Endothelial cell (in vitro differentiated cells): ENCODE data around the gene SRGAP2C. TPM values are rescaled to one million over a fixed set of nuclear protein-coding genes. Genes with fewer than 3 reads are reported as not detected.
A peak's percentile ranks its signal among the peaks of the same experiment; 100 is the strongest.
"Not testable (repeated sequence)": the region's sequence is repeated elsewhere in the genome, so short reads cannot be mapped to it uniquely, and the experiment has no call there.

Source experiments
- DNase-seq: peaks from one replicate; pipeline ENCODE4 v3.0.0; 2021; ENCODE audit warnings: low spot score
- H3K27ac Mint-ChIP-seq: one replicate; pipeline ENCODE4 v1.8.0; 2021; ENCODE audit warnings: mixed read lengths, inconsistent platforms; ENCODE audit not compliant: unreplicated experiment
- H3K27me3 Mint-ChIP-seq: one replicate; pipeline ENCODE4 v1.8.0; 2021; ENCODE audit warnings: mild to moderate bottlenecking, moderate library complexity, mixed read lengths, inconsistent platforms; ENCODE audit not compliant: unreplicated experiment
- H3K36me3 Mint-ChIP-seq: one replicate; pipeline ENCODE4 v1.8.0; 2021; ENCODE audit warnings: mild to moderate bottlenecking, low read depth, mixed read lengths, inconsistent platforms; ENCODE audit not compliant: unreplicated experiment
- H3K4me1 Mint-ChIP-seq: one replicate; pipeline ENCODE4 v1.8.0; 2021; ENCODE audit warnings: mild to moderate bottlenecking, mixed read lengths, inconsistent platforms; ENCODE audit not compliant: unreplicated experiment
- H3K4me3 Mint-ChIP-seq: one replicate; pipeline ENCODE4 v1.8.0; 2021; ENCODE audit warnings: mild to moderate bottlenecking, mixed read lengths, inconsistent platforms; ENCODE audit not compliant: unreplicated experiment
- H3K9me3 Mint-ChIP-seq: one replicate; pipeline ENCODE4 v1.8.0; 2021; ENCODE audit warnings: mixed read lengths, inconsistent platforms; ENCODE audit not compliant: unreplicated experiment
- total RNA-seq: library from RNA; stranded (reverse); fragmentation: NEBNext Ultra II Directional; extraction: Animal tissue kit (Norgen Biotek cat#: 25700); gene quantifications from one replicate; pipeline ENCODE4 v1.2.1, GENCODE V29; 2021; ENCODE audit not compliant: unreplicated experiment

Gene SRGAP2C
- total RNA-seq, 1 donor from 2014 or later, result 72.5 TPM

DNA sequence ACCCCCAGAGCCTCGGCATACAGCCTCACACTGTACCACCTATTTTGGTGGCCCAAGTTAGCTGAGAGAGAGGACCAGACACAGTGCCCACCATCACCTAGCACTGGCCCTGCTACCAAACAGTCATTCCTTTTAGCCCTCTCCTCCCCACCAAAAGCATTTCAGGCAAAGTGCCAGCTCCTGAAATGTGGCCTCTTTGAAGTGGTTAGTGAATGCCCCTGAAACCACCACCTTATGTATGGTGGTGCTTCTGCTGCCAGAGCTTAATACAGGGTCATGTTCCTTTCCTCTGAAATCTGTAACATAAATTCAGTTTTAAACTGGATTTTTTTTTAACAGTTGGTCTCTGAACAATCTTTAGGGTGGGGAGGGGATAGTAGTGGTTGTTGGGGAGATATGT, 175.8 kb downstream of the SRGAP2C start:
- not testable (repeated sequence) for H3K4me1 Mint-ChIP-seq, H3K27ac Mint-ChIP-seq, DNase-seq, H3K4me3 Mint-ChIP-seq, H3K27me3 Mint-ChIP-seq, H3K9me3 Mint-ChIP-seq, H3K36me3 Mint-ChIP-seq

DNA sequence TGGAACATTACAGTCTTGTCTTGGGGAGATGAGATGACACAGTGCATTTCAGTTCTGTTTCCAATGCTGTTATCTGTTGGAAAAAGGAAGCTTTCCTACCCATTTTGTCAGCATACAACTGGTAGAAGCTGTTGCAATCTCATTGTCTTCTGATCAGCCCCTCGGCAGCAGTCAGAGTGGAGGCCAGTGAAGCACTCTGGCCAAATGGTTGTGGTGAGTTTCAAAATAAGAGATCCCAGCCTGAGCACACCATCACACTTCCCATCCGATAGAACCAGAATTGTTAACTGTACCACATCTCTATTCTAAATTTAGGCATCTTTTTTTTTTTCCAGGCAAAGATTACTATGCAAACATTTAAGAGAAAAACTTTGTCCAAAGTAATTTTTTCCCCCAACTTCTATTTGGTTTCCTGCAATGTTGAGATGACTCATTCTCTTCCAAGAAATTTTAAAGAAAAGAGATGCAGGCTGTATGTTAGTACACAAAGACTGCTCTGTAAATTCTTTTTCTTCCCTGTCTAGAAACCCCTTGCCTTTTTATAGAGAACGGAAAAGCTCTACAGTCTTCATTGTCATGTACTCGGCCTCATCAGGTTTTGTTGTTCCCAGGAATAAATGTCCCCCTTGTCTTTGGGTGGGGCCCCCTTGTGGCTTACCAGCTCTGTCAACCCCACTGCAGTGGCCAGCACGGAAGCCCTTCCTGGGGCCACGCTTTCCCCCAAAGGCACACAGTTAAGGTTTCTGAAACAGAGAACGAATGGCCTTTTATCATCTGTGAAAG, 176.9 kb downstream of the SRGAP2C start:
- not testable (repeated sequence) for H3K4me1 Mint-ChIP-seq, H3K9me3 Mint-ChIP-seq, H3K27me3 Mint-ChIP-seq, DNase-seq, H3K4me3 Mint-ChIP-seq, H3K36me3 Mint-ChIP-seq, H3K27ac Mint-ChIP-seq

DNA sequence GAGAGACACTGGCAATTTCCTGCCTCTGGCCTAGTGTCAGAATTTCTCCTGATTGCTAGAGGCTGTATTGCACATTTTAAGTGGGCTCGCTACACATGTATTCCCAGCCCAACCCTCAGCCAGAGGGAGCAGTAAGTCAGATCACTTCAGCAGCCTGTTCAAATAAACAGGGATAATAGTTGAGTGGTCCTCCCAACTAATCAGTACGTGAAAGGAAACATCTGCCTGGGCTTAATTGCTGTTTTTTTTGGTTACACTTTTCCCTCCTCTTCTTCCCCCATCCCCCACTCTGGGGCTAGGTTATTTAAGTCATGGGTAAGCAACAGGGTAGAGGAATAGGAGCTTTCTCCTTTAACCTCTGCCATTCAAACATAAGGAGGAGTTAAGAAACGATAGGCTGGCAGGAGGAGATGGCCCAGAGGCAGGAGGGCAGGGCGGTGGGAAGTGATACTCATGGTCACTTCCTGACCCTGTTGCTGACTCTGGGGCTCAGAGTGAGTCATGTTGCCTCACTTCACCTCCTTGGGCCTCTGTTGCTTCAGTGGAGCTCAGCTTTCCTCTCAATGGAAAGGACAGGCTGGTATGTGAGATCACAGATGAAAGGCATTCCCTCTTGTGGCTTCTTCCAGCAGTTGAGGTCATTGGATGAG, 177.6 kb downstream of the SRGAP2C start:
- H3K27ac Mint-ChIP-seq, H3K9me3 Mint-ChIP-seq: not testable (repeated sequence)

DNA sequence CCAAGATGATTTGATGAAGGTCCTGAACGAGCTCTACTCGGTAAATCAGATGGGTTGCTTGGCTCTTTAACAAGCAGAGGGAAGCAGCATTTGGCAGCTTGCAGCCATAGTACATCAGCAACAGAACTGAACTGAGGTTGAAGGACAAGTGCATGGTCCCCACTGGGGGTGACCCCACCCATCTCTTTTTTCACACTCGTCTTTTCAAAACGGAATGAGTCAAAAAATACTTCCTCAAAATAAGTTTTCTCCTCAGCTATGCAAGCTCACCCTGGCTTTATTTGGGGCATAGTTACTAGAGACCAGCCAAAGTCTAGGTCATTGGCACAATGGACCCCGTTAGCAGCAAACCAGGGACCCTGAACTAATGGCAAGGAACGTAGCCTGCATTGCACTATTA, 180.5 kb downstream of the SRGAP2C start:
- H3K9me3 Mint-ChIP-seq, H3K27me3 Mint-ChIP-seq, DNase-seq, H3K36me3 Mint-ChIP-seq, H3K4me3 Mint-ChIP-seq, H3K4me1 Mint-ChIP-seq, H3K27ac Mint-ChIP-seq: not testable (repeated sequence)

More for the DNA sequence above, 177.6 kb downstream of the SRGAP2C start:
- not testable (repeated sequence) for H3K4me3 Mint-ChIP-seq, H3K27me3 Mint-ChIP-seq, H3K4me1 Mint-ChIP-seq, H3K36me3 Mint-ChIP-seq
- DNase-seq, result peak; percentile 7

DNA sequence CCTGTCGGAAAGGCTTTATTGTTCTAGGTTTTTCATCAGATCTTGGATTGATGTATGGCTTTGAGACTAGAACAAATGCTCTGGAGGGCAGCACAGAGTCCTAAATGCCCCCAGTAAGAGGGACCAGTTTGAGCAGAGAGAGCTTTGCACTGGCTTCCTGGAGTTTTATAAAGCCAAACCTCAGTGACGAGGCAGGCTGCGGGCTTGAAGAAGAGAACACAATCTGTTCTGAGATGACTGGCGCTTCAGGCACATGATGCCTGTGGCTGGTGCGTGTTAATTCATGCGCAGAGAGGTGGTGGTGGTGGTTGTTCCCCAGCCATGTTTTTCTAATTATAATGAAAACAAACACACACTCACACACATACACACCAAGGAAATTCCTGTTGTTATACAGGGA, 180.9 kb downstream of the SRGAP2C start:
- H3K4me3 Mint-ChIP-seq, DNase-seq, H3K27ac Mint-ChIP-seq, H3K36me3 Mint-ChIP-seq, H3K9me3 Mint-ChIP-seq, H3K27me3 Mint-ChIP-seq, H3K4me1 Mint-ChIP-seq: not testable (repeated sequence)

DNA sequence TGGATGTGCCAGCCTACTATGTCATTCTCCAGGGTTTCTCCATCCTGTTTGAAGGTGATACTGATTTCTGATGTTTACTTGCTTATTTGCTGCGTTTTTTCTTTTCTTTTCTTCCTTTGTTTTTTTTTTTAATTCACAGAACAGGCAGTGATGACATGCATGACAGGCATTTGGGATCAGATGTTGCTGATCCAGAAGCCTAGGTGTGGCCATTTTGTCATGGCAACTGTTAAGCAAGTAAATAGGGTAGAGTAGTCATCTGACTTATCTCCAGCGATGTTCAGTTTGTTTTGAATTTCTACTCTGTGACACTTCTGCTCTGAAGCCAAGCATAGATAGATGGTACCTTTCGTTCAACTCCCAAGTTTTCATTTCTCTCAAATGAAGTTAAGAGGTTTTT, 181.4 kb downstream of the SRGAP2C start:
- not testable (repeated sequence) for H3K4me3 Mint-ChIP-seq, H3K27ac Mint-ChIP-seq, H3K27me3 Mint-ChIP-seq, H3K9me3 Mint-ChIP-seq, H3K4me1 Mint-ChIP-seq, H3K36me3 Mint-ChIP-seq, DNase-seq

DNA sequence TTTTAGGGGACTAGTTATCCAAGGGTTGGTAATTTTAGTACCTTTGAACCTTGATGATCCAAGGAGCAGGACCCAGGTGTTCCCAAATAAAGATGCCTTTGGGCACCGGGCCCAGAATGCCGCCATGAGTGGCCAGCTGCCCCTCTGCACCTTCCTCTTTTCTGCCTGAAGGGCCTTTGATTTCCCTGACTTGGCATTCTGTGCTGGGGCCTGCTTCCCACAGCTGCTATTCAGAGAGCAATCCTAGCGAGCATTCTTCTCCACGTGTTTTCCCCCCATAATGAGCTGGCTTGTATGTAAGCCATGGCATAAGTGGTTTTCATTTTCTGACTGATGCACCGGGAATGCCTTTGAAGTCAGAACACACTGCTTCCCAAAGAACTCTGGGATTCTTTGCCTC, 184.1 kb downstream of the SRGAP2C start:
- H3K9me3 Mint-ChIP-seq, H3K4me3 Mint-ChIP-seq, H3K27ac Mint-ChIP-seq, H3K4me1 Mint-ChIP-seq, H3K27me3 Mint-ChIP-seq, DNase-seq, H3K36me3 Mint-ChIP-seq: not testable (repeated sequence)

DNA sequence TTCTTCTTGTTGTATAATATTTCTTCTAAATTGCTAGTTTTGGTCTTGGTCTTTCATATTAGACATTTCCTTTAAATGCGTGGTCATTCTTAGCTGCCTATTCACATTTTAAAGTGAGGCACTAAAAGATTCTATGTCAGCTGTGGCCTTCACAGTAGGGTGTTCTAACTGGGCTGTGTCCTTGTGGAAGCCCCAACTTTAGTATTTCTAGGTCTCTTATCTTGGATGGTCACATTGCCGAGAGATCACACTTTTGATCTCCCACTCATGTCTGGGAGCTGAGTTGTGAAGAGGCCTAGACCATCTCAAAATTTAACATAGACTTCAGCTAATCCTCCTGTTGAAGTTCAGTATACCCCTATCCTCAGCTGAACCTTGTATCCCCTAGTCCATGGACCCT, 185.2 kb downstream of the SRGAP2C start:
- not testable (repeated sequence) for H3K9me3 Mint-ChIP-seq, H3K27me3 Mint-ChIP-seq, H3K27ac Mint-ChIP-seq, DNase-seq, H3K4me3 Mint-ChIP-seq, H3K36me3 Mint-ChIP-seq, H3K4me1 Mint-ChIP-seq

DNA sequence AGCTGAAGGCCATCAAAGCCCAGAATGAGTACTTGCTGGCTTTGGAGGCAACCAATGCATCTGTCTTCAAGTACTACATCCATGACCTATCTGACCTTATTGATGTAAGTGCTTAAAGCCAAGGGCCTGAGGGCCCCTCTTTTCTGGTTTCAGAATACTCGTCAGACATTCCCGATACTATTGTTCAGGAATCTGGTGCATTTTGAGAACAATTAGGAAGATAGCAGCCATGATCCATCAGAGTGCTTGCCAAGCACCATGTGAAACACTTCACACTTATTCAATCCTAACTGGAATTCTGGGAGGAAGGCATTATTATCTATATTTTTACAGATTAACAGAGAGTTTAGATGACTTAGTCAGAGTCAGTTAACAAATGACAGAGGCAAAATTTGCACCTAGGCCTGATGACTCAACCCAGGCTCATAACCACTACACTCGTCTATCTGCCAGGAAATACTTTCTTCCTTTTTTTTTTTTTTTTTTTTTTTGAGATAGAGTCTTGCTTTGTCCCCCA, 190.1 kb downstream of the SRGAP2C start:
- H3K27ac Mint-ChIP-seq, H3K4me1 Mint-ChIP-seq, H3K36me3 Mint-ChIP-seq, H3K4me3 Mint-ChIP-seq, DNase-seq, H3K9me3 Mint-ChIP-seq, H3K27me3 Mint-ChIP-seq: not testable (repeated sequence)

DNA sequence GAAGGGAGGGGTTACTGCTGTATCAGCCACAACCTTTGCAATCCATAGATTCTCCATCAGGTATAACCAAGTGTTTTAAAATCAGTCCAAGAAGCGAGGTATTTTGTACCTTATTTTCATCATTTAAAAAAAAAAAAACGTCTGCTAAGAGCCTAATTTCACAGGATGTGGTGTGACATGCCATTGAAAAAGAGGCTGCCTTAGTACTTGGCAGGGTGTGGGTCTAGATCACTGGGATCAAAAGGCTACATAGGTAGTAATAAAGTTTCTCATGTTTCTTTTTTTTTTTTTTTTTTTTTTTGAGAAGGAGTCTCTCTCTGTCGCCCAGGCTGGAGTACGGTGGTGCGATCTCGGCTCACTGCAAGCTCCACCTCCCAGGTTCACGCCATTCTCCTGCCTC, 192.2 kb downstream of the SRGAP2C start:
- not testable (repeated sequence) for H3K9me3 Mint-ChIP-seq, H3K27ac Mint-ChIP-seq, DNase-seq, H3K4me1 Mint-ChIP-seq, H3K36me3 Mint-ChIP-seq, H3K4me3 Mint-ChIP-seq, H3K27me3 Mint-ChIP-seq

DNA sequence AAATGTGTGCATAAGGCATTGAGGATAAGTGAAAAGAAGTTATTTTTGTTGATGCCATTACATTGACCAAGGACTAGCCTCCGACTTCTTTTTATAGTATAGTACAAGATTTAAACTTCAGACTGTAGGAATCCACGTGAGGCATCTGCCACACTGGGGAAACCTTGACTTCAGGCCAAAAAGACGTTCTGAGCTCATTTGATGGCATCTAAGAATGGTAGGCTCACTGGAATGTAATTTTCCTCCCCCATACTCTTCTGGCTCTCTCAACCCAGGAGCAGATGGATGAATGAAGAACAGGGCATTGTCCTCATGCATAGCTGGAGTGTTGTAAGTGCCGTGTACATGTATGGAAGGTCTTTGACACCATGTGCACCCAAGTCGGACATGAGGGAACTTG, 194.0 kb downstream of the SRGAP2C start:
- not testable (repeated sequence) for H3K4me3 Mint-ChIP-seq, H3K9me3 Mint-ChIP-seq, H3K4me1 Mint-ChIP-seq, DNase-seq, H3K27me3 Mint-ChIP-seq, H3K27ac Mint-ChIP-seq, H3K36me3 Mint-ChIP-seq

DNA sequence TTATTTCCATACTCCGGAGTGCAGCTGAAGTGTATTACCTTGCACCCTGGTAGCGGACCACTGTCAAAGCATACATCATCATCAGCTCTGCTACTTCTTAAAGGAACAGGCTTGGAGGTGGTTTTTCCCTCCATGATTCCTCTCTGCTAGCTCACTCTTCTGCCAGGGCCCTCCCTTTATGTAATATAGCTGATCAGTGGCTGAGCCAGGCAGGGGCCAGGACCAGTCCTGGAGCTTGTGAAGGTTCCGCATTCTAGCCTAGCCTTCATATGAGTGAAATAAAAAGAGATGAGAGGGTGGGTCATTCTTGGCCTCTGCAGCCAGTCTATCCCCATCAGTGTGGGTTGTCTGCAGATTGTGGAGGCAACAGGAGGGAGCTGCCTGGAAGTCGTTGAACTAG, 200.0 kb downstream of the SRGAP2C start:
- H3K27ac Mint-ChIP-seq, H3K9me3 Mint-ChIP-seq, DNase-seq, H3K36me3 Mint-ChIP-seq, H3K27me3 Mint-ChIP-seq, H3K4me3 Mint-ChIP-seq, H3K4me1 Mint-ChIP-seq: not testable (repeated sequence)
